ENCODE results near the gene ARFGEF3.
"Not testable (repeated sequence)": the region's sequence is repeated elsewhere in the genome, so short reads cannot be mapped to it uniquely, and the experiment has no call there.

The ARFGEF3 gene

GRCh38 chr6:138205437-138206094 is 43.8 kb downstream of the ARFGEF3 start:
- Histone ChIP-seq H3K9me3 (ENCODE audit: severe bottlenecking) (no peaks in the 10 kb centered on the region), H3K27me3 (ENCODE audit: insufficient read depth, low read depth, severe bottlenecking) (no peaks in the 10 kb centered on the region), H3K4me3 (ENCODE audit: low read depth, low read length) (no peak overlapping the region), H3K27ac (no peak overlapping the region), H3K36me3 (no peaks in the 10 kb centered on the region)
- no peak for TF ChIP-seq CTCF (IDR thresholded peaks at IDR 0.05; ENCODE audit: low read depth, low read length)
- DNase-seq, result no peak

GRCh38 chr6:138206862-138207261 is 45.1 kb downstream of the ARFGEF3 start:
- no peak for TF ChIP-seq CTCF (IDR thresholded peaks at IDR 0.05; ENCODE audit: low read depth, low read length)
- DNase-seq, result no peak
- H3K36me3 ChIP-seq, result no peaks in the 10 kb centered on the region
- no peak overlapping the region for H3K4me3 ChIP-seq (ENCODE audit: low read depth, low read length)
- no peaks in the 10 kb centered on the region for H3K9me3 ChIP-seq (ENCODE audit: severe bottlenecking)
- H3K27me3 ChIP-seq (ENCODE audit: insufficient read depth, low read depth, severe bottlenecking), result no peaks in the 10 kb centered on the region
- no peak overlapping the region for H3K27ac ChIP-seq

GRCh38 chr6:138211048-138211581 is 49.4 kb downstream of the ARFGEF3 start:
- TF ChIP-seq CTCF (IDR thresholded peaks at IDR 0.05; ENCODE audit: low read depth, low read length), result peak; percentile 15; the same call in 1 of the 2 replicates
- DNase-seq, result no peak
- H3K27ac ChIP-seq, result no peak overlapping the region

GRCh38 chr6:138211601-138212000 is 49.9 kb downstream of the ARFGEF3 start:
- Histone ChIP-seq H3K9me3 (ENCODE audit: severe bottlenecking) (no peaks in the 10 kb centered on the region), H3K27me3 (ENCODE audit: insufficient read depth, low read depth, severe bottlenecking) (no peaks in the 10 kb centered on the region), H3K4me3 (ENCODE audit: low read depth, low read length) (no peak overlapping the region), H3K36me3 (no peaks in the 10 kb centered on the region), H3K27ac (no peak overlapping the region)
- no peak for DNase-seq
- TF ChIP-seq CTCF (IDR thresholded peaks at IDR 0.05; ENCODE audit: low read depth, low read length), result no peak

More at GRCh38 chr6:138211048-138211581, 49.4 kb downstream of the ARFGEF3 start:
- H3K4me3 ChIP-seq (ENCODE audit: low read depth, low read length), result no peak overlapping the region
- no peaks in the 10 kb centered on the region for H3K9me3 ChIP-seq (ENCODE audit: severe bottlenecking)
- H3K36me3 ChIP-seq, result no peaks in the 10 kb centered on the region
- H3K27me3 ChIP-seq (ENCODE audit: insufficient read depth, low read depth, severe bottlenecking), result no peaks in the 10 kb centered on the region

GRCh38 chr6:138212530-138212929 is 50.8 kb downstream of the ARFGEF3 start:
- not testable (repeated sequence) for H3K36me3 ChIP-seq; H3K9me3 ChIP-seq (ENCODE audit: severe bottlenecking); H3K27ac ChIP-seq; DNase-seq; H3K27me3 ChIP-seq (ENCODE audit: insufficient read depth, low read depth, severe bottlenecking); H3K4me3 ChIP-seq (ENCODE audit: low read depth, low read length)

GRCh38 chr6:138215093-138215782 is 53.5 kb downstream of the ARFGEF3 start:
- Histone ChIP-seq H3K9me3 (ENCODE audit: severe bottlenecking) (no peaks in the 10 kb centered on the region), H3K4me3 (ENCODE audit: low read depth, low read length) (no peak overlapping the region), H3K36me3 (no peaks in the 10 kb centered on the region), H3K27ac (no peak overlapping the region), H3K27me3 (ENCODE audit: insufficient read depth, low read depth, severe bottlenecking) (no peaks in the 10 kb centered on the region)
- no peak for TF ChIP-seq CTCF (IDR thresholded peaks at IDR 0.05; ENCODE audit: low read depth, low read length)
- no peak for DNase-seq
